GM21367 (cell line): ENCODE results near the gene NDRG2.

Source experiments
- ATAC-seq: cut with Tn5 transposase; IDR thresholded peaks from one replicate; pipeline ENCODE4 v1.9.1; 2021; ENCODE audit not compliant: unreplicated experiment

The NDRG2 gene

GRCh38 chr14:21037156-21037555 is 12.3 kb upstream of the NDRG2 start:
- no peak for ATAC-seq

GRCh38 chr14:21036751-21037150 is 11.9 kb upstream of the NDRG2 start:
- ATAC-seq, result no peak

GRCh38 chr14:21034707-21035106 is 9.8 kb upstream of the NDRG2 start, which contains the start of gene RNASE13:
TSS of gene RNASE13 (minus strand) at chr14:21034807. CDS start at chr14:21034288, 519 bp downstream.
- no peak for ATAC-seq

GRCh38 chr14:21033133-21033698 is 8.4 kb upstream of the NDRG2 start:
- no peak for ATAC-seq

GRCh38 chr14:21032326-21033132 is 7.7 kb upstream of the NDRG2 start:
- ATAC-seq, result no peak

GRCh38 chr14:21030531-21030930 is 5.7 kb upstream of the NDRG2 start:
- ATAC-seq, result no peak

- no peak for ATAC-seq
These were observed 5.1 kb upstream of the NDRG2 start, which contains the start of gene TPPP2 for GRCh38 chr14:21029917-21030316. TSS of gene TPPP2 (plus strand) at chr14:21030217. CDS start at chr14:21030582, 365 bp downstream.

- ATAC-seq, result no peak
These were observed 2.1 kb upstream of the NDRG2 start for GRCh38 chr14:21026988-21027315.

GRCh38 chr14:21026274-21026987 is 1.6 kb upstream of the NDRG2 start:
- ATAC-seq, result no peak

GRCh38 chr14:21025371-21026273 is 761 bp upstream of the NDRG2 start:
- ATAC-seq, result no peak

- ATAC-seq, result no peak
These were observed 860 bp downstream of the NDRG2 start for GRCh38 chr14:21023817-21024584.

- no peak for ATAC-seq
These were observed 1.7 kb downstream of the NDRG2 start for GRCh38 chr14:21023174-21023573.

- ATAC-seq, result no peak
These were observed 2.2 kb downstream of the NDRG2 start for GRCh38 chr14:21022686-21023085.

- no peak for ATAC-seq
These were observed 3.8 kb downstream of the NDRG2 start for GRCh38 chr14:21020977-21021545.

GRCh38 chr14:21019366-21019765 is 5.5 kb downstream of the NDRG2 start:
- ATAC-seq, result no peak

GRCh38 chr14:21018781-21019180 is 6.1 kb downstream of the NDRG2 start:
- no peak for ATAC-seq

- ATAC-seq, result no peak
These were observed 6.6 kb downstream of the NDRG2 start for GRCh38 chr14:21018286-21018685.

GRCh38 chr14:21017528-21018245 is 7.2 kb downstream of the NDRG2 start:
- ATAC-seq, result no peak
